HL-60 (cell line): ENCODE data around the gene TCF3.

Source experiments
- POLR2AphosphoS5 ChIP-seq: IDR thresholded peaks from 2 replicates; pipeline ENCODE4 v1.6.1; 2012; ENCODE audit warnings: low read depth
- SPI1 ChIP-seq: IDR thresholded peaks from 2 replicates; pipeline ENCODE4 v1.6.1; 2012; ENCODE audit warnings: low read depth, mild to moderate bottlenecking, borderline replicate concordance
- TF ChIP-seq, protein P1 (sequence below): IDR thresholded peaks from one replicate; pipeline ENCODE4 v1.5.1; 2011; ENCODE audit warnings: low read length, control low read depth, inconsistent platforms; ENCODE audit not compliant: insufficient read depth

DNA sequence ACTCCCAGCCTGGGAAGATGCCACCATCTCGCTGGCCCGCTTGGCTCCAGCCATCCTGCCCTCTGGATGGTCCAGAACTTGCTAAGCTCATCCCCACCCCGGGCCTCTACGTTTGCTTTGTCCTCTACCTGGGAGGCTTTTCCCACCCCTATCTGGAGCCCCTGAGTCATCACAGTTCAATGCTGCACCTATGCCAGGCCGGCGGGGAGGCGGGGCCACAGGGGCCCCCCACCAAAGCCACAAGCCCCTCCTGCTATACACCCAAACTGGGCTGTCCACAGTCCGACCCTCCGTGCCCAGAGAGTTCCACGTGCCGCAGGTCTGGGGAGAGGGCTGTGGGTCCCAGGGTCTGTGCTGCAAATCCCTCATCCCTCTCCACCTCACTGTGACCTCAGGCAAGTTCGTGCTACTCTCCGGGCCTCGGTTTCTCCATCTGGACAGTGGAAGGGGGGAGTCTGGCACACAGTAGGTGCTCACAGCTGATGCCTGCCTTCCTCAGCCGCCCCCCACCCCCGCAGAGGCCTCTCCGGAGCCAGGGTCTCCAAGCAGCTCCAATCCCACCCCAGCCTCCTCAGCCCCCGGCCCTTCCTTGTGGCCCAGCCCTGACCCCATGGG lies 1.9 kb upstream of the TCF3 start:
- no peak for TF ChIP-seq POLR2AphosphoS5
- TF ChIP-seq, protein P1, sequence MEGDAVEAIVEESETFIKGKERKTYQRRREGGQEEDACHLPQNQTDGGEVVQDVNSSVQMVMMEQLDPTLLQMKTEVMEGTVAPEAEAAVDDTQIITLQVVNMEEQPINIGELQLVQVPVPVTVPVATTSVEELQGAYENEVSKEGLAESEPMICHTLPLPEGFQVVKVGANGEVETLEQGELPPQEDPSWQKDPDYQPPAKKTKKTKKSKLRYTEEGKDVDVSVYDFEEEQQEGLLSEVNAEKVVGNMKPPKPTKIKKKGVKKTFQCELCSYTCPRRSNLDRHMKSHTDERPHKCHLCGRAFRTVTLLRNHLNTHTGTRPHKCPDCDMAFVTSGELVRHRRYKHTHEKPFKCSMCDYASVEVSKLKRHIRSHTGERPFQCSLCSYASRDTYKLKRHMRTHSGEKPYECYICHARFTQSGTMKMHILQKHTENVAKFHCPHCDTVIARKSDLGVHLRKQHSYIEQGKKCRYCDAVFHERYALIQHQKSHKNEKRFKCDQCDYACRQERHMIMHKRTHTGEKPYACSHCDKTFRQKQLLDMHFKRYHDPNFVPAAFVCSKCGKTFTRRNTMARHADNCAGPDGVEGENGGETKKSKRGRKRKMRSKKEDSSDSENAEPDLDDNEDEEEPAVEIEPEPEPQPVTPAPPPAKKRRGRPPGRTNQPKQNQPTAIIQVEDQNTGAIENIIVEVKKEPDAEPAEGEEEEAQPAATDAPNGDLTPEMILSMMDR, result no peak
- no peak for TF ChIP-seq SPI1
